ENCODE measurements around the gene B4GALT1.
"Not testable (repeated sequence)": the region's sequence is repeated elsewhere in the genome, so short reads cannot be mapped to it uniquely, and the experiment has no call there.

The B4GALT1 gene

GRCh38 chr9:33103501-33104281, 63.4 kb downstream of the B4GALT1 start:
- no peak for DNase-seq (ENCODE audit: low read depth, low spot score)

- DNase-seq (ENCODE audit: low read depth, low spot score): no peak
Observed at GRCh38 chr9:33102551-33103210, 64.5 kb downstream of the B4GALT1 start.

DNA sequence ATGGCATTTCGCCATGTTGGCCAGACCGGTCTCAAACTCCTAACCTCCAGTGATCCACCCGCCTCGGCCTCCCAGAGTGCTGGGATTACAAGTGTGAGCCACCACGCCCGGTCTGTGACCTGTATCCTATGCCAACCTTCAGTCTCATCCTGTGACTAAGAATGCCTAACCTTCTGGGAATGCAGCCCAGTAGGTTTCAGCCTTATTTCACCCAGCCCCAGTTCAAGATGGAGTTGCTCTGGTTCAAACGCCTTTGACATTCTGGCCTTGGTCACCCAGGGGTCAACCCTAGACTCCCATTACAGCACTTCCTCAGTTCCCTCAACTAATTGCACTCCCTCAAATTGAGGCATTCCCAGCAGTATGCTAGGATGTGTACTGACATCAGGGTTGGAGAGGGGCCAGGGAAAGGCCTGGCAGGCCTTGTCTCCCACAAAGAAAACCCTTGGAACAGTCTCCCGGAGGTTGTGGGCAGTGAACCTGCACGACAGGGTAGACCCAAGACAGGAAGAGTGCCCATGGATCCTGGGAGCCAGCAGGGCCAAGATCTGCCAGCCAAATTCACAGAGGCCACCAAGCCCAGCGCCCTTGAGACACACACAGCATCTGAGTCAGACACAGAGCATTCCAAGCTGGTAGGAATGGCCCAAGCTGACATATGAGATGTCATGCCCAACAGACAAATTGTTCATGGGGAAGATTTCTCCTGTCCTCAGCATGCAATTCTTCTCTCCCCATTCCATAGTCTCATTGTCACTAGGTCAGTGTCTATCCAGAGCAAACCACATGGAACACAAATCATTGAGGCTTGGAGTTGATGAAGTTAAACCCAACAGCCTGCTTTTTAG, 65.8 kb downstream of the B4GALT1 start:
- DNase-seq (ENCODE audit: low read depth, low spot score): no peak

DNA sequence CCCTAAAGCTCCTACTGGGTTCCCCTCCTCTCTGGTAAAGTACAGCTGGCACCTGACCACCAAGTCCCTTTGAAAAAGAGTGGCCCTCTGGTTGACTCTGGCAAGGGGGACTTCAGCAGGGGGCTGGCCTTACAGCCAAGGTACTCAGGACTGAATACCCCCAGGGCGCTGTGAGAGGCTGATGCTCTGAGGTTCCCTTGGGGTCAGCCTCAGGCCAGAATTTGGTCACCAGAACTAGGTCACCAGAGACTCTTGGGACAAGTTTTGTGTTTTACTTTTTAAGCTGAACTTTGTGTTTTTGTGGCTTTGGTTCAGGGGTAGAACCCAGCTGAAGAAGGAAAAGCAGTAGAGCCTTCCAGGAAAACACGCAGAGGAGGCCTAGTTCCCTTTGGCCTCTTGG, 67.4 kb downstream of the B4GALT1 start:
- DNase-seq (ENCODE audit: low read depth, low spot score): no peak

DNA sequence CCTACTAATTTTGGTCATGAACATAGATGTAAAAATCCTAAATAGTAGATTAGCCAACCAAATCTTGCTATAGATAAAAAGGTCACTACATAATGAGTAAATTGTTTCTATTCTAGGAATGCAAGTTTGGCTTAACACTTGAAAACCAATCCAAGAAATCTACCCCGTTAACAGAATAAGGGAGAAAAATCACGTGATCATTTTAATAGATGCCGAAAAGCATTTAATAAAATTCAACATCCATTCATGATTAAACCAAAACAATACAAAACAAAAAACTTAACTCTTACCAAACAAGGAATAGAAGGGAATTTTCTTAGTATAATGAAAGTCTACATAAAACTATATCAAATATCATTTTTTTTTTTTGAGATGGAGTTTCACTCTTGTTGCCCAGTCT, 69.9 kb downstream of the B4GALT1 start:
- no peak for DNase-seq (ENCODE audit: low read depth, low spot score)

DNA sequence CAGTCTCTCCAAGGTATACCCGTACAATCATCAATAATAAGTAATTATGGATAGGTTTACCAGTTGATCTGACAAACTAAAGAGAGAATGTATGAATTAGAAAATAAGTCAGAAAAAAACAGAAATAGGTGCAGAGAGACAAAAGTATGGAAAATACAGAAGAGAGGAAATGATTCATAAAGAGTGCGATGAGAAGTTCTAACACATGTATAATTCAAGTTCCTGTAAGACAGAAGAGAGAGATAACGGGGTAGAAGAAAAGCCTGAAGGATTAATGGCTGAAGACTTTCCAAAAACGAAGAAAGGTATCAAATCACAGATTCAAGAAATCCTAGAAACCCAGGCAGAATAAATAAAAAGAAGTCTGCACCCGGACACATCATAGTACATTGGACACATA, 74.5 kb downstream of the B4GALT1 start:
- DNase-seq (ENCODE audit: low read depth, low spot score): no peak

- not testable (repeated sequence) for DNase-seq (ENCODE audit: low read depth, low spot score)
Observed at GRCh38 chr9:33085672-33086071, 81.5 kb downstream of the B4GALT1 start.

- no peak for DNase-seq (ENCODE audit: low read depth, low spot score)
Observed at GRCh38 chr9:33082538-33083326, 84.4 kb downstream of the B4GALT1 start.

DNA sequence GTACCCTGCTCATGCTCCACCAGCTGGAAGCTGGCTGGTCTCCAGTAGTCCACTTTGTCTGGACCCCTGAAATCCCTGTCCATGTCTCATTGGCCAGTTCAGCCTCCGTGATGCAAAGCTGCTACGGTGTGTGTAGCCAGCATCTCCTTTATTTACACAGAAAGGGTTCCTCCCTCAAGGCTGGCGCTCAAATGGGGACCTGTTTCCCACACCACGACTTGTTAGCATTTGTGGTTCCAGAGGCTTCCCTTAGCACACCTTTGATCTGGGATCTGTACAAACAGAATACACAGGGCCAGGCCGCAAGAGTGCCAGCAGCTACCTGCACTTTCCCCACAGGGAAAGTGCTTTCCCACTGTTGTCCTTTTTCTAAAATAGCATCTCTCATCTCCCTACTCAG, 85.0 kb downstream of the B4GALT1 start:
- DNase-seq (ENCODE audit: low read depth, low spot score): no peak

DNA sequence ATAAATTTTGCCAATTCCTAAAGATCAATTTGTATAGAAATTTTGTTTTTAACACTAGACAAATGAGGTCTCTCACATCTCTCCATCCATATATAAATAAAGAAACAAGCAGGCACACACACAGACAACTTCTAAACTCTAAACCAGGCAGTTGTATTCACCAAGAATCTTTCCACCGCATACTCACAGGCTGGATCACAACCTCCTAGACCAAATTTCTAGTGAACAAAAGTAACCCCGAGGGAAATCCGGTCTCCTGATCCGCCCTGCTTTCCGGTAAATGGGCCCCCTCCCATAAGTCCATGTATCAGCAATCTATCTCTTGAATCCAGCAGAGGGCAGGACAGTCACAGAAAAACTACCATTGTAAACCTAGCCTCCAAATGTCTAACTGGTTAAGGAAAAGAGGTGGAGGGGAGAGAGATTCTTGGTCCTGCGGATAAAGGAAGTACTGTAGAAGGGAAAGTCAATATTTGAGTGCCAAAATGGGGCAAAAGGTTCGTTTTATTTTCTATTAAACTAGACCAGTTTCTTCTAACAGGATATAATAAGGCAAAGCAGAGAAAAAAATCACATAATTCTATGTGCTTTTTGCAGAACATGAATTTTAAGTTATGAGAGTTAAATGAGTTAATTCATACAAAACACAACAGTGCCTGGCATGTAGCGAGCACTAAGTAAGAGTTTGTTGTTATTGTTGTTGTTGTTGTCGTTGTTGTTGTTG, 85.8 kb downstream of the B4GALT1 start:
- peak; percentile 65 for DNase-seq (ENCODE audit: low read depth, low spot score)

DNA sequence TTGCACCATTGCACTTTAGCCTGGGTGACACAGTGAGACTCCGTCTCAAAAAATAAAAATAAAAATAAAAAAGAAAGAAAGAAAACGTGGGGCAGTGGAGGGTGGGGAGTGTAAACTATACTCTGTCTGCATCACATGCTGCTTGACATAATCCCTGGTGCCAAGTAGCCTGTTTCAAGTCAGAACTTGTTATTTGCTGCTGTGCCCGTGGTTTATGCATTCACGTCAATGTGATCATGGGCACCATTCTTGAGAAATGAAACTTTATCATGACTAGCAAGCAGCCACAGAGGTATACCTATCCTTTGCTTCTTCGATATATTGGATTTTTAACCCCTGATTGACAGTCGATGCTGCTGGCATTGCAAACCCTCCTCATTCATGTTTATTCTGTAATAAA, 86.6 kb downstream of the B4GALT1 start:
- DNase-seq (ENCODE audit: low read depth, low spot score): no peak

- DNase-seq (ENCODE audit: low read depth, low spot score): peak; percentile 90
Observed at GRCh38 chr9:33076046-33077004, 90.8 kb downstream of the B4GALT1 start, which contains the start of gene SMU1. TSS of gene SMU1 (minus strand) at chr9:33076674. CDS start at chr9:33076608, 66 bp downstream.

GRCh38 chr9:33068991-33069390, 98.1 kb downstream of the B4GALT1 start:
- DNase-seq (ENCODE audit: low read depth, low spot score): no peak

DNA sequence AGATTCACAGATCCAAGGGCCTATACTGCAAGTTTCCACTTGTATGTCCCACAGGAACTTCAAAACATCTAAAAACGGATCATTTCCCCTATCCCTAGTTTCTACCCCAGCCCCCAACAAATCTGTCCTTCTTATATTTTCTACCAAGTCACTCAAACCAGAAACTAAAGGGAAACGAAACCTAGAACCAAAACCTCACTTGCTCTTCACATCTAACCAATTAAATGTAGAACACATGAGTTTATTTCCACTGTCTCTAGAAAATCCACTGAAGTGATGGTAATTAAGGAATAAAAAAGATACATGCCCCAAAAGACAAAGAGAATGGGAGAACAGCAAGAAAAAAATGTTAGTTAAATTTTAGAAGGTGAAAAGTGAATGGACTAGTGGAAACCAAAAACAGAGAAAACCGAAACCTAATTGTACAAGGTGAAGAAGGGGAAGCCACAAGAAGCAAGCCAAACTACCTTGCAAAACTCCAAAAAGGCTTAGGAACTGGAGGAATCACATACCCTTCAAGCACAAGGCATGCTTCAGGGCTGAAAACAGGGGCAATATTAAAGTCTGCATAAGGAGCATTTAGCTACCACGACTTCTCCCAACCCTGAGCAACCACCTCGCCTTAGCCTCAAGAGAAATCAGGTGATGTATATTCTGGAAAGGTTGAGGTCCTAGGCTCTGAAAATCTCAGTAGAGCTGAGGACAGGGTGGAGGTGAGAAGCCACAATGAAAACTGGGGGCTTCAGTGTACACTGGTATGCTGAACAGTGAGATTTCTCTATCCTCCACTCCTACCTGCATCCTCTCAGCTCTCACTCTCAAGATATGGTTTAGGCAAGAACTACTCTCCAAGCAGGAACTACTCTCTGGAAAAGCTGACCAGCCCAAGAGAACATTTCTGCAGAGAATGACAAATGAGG, 101.7 kb downstream of the B4GALT1 start:
- DNase-seq (ENCODE audit: low read depth, low spot score): no peak

Measured in brain pericyte (primary cell).